ENCODE measurements around the gene PLCB4. TPM values are rescaled to one million over a fixed set of nuclear protein-coding genes. Genes with fewer than 3 reads are reported as not detected.

The PLCB4 gene
- polyA plus RNA-seq, 1 donor (not counting 4 experiments of a cell fraction or from before 2014, with no cell fraction given): 4.1 TPM

GRCh38 chr20:9518576-9519175, 449.8 kb downstream of the PLCB4 start:
- Histone ChIP-seq H3K4me1 (ENCODE audit: control insufficient read depth, extremely low read depth, insufficient read depth, low read length) (no peaks in the 10 kb centered on the region), H3K79me2 (ENCODE audit: control insufficient read depth, insufficient read depth, low read length) (no peaks in the 10 kb centered on the region), H3K27me3 (ENCODE audit: control insufficient read depth, extremely low read depth, insufficient read depth, low read length) (peaks cover 43% of the 10 kb centered on the region), H3K9me3 (ENCODE audit: control insufficient read depth, low read depth, low read length) (no peaks in the 10 kb centered on the region), H3K9ac (ENCODE audit: control insufficient read depth, extremely low read depth, insufficient read depth, low read length) (no peak overlapping the region), H3K4me2 (ENCODE audit: control insufficient read depth, extremely low read depth, insufficient read depth, low read depth, low read length) (no peak overlapping the region), H3K27ac (ENCODE audit: control insufficient read depth, insufficient read depth, low read length) (no peak overlapping the region), H3K4me3 (ENCODE audit: control insufficient read depth in 2 of 3, extremely low read depth in 1 of 3, insufficient read depth in 2 of 3, low read depth in 1 of 3, low read length in 3 of 3) (no peak overlapping the region), H3K36me3 (ENCODE audit: control insufficient read depth in 2 of 2, extremely low read depth in 1 of 2, insufficient read depth in 2 of 2, low read length in 2 of 2) (no peaks in the 10 kb centered on the region), H2AFZ (ENCODE audit: control insufficient read depth, low read length) (no peak overlapping the region), H4K20me1 (ENCODE audit: control insufficient read depth, extremely low read depth, insufficient read depth, low read length) (no peaks in the 10 kb centered on the region), H3K9me1 (ENCODE audit: control insufficient read depth, extremely low read depth, insufficient read depth, low read length) (no peaks in the 10 kb centered on the region)
- no peak for TF ChIP-seq EZH2 (IDR thresholded peaks at IDR 0.05; ENCODE audit: low read length)
- no peak for TF ChIP-seq CTCF (optimal IDR thresholded peaks at IDR 0.05 in 1 of 3, IDR thresholded peaks at IDR 0.05 in 1 of 3, conservative IDR thresholded peaks at IDR 0.05 in 1 of 3; ENCODE audit: extremely low read depth in 1 of 3, insufficient read depth in 2 of 3, low read length in 3 of 3)
- DNase-seq (ENCODE audit: low read depth, low spot score): no peak
- dilution Hi-C loops (cut with MboI; ENCODE audit: extremely low pct_ligation_motif_present, low sequenced_read_pairs): no loop called here
- FAIRE-seq: no peak

- H3K4me1 ChIP-seq (ENCODE audit: control insufficient read depth, extremely low read depth, insufficient read depth, low read length): no peaks in the 10 kb centered on the region
- no peak overlapping the region for H3K4me3 ChIP-seq (ENCODE audit: control insufficient read depth in 2 of 3, extremely low read depth in 1 of 3, insufficient read depth in 2 of 3, low read depth in 1 of 3, low read length in 3 of 3)
- no peak for DNase-seq (ENCODE audit: low read depth, low spot score)
- TF ChIP-seq CTCF (optimal IDR thresholded peaks at IDR 0.05 in 1 of 3, IDR thresholded peaks at IDR 0.05 in 1 of 3, conservative IDR thresholded peaks at IDR 0.05 in 1 of 3; ENCODE audit: extremely low read depth in 1 of 3, insufficient read depth in 2 of 3, low read length in 3 of 3): no peak
- no peak overlapping the region for H3K27ac ChIP-seq (ENCODE audit: control insufficient read depth, insufficient read depth, low read length)
- no peaks in the 10 kb centered on the region for H4K20me1 ChIP-seq (ENCODE audit: control insufficient read depth, extremely low read depth, insufficient read depth, low read length)
- no peak overlapping the region for H2AFZ ChIP-seq (ENCODE audit: control insufficient read depth, low read length)
- H3K4me2 ChIP-seq (ENCODE audit: control insufficient read depth, extremely low read depth, insufficient read depth, low read depth, low read length): no peak overlapping the region
- peaks cover 29% of the 10 kb centered on the region for H3K27me3 ChIP-seq (ENCODE audit: control insufficient read depth, extremely low read depth, insufficient read depth, low read length)
- H3K9ac ChIP-seq (ENCODE audit: control insufficient read depth, extremely low read depth, insufficient read depth, low read length): no peak overlapping the region
- dilution Hi-C loops (cut with MboI; ENCODE audit: extremely low pct_ligation_motif_present, low sequenced_read_pairs): no loop called here
- H3K79me2 ChIP-seq (ENCODE audit: control insufficient read depth, insufficient read depth, low read length): no peaks in the 10 kb centered on the region
- FAIRE-seq: no peak
- H3K9me3 ChIP-seq (ENCODE audit: control insufficient read depth, low read depth, low read length): no peaks in the 10 kb centered on the region
- H3K9me1 ChIP-seq (ENCODE audit: control insufficient read depth, extremely low read depth, insufficient read depth, low read length): no peaks in the 10 kb centered on the region
- no peaks in the 10 kb centered on the region for H3K36me3 ChIP-seq (ENCODE audit: control insufficient read depth in 2 of 2, extremely low read depth in 1 of 2, insufficient read depth in 2 of 2, low read length in 2 of 2)
Observed at GRCh38 chr20:9520086-9520485, 451.2 kb downstream of the PLCB4 start.
